ENCODE data around the gene MRPS12.
A peak's percentile ranks its signal among the peaks of the same experiment; 100 is the strongest.

The MRPS12 gene

DNA sequence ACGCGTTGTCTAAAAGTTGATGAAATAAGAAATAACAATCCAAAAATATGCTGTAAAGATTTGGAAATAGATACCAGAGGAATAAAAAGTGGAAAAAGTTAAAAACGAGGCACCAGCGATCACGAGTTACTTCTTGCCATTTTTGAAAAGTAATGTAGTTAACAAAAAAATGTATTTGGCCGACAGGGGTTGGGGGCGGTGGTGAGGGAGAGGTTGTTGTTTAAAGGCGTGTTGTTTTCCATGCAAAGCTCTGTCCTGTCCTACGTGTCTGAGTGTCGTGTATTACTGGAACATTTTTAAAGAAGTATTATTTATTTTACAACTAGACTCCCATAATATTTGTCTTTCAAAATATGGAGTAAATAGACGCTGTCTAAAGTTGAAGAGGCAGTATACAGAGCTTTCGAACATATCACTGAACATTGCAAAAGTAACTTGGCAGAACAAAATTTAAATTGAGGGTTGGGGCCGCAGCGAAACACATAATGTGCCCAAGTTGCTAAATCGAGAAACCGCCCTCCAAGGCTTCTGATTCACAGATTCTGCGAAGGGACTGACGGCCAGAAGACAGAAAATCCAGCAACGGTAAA, 44.0 kb downstream of the MRPS12 start:
- DNase-seq: peak in 4 of 56 donors; percentile 13 to 30 (median 24)

DNA sequence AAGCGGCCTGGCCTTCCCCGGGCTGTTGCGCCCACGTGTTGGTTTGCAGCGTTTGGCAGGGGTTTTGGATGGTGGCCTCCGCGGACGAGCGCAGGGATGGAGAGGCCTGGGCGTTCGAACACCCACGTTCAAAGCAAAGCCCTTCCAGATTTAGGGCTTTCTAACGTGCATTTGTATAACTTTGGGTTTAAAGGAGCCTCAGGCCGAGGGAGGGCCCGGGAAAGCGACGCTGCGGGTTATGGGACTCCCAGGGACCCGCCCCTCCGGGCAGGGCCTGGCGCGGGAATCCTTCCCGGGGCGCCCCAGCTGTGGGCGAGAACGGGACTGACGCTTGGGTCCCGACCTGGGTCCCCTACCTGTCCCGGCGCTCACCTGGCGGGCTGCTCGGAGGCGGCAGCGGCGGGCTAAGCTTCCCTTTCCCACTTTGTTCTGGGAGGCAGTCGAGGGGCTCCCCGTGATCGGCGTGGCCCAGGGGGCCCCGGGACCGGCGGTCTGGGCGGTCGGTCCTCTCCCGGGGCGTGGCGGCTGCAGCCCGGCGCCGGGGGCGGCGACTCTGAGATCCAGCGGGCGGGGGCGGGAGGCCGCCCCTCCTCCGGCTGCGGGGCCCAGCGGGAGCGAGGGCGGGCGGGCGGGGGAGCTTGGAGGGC, 44.6 kb downstream of the MRPS12 start, which contains the start of gene FBXO17:
Gene FBXO17 (minus strand): TSS at position 529 of the 647 bp plus-strand sequence. CDS start 25,423 bp downstream, outside the sequence.
- DNase-seq: peak in 36 of 56 donors; percentile 6 to 67 (median 34)

DNA sequence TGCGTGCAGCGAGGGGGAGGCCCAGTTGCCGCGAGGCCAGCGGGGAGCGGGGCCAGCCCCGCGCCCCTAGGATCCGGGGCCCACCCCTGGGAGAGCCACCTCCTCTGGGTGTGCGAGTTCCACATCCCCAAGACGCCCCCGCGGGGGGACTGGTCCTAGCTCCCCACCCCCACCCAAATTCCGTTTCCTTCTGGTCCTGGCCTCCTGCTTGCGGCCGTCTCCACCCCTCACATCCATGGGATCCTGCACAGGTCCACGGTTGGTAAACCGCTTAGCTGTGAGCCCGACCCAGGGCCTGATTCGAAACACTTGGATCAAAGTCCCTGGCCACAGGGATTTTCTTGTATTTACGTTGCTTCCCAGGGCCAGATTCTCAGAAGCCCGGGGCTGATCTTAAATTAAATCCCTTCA, 45.1 kb downstream of the MRPS12 start:
- DNase-seq: peak in 8 of 56 donors; percentile 23 to 50 (median 37)

DNA sequence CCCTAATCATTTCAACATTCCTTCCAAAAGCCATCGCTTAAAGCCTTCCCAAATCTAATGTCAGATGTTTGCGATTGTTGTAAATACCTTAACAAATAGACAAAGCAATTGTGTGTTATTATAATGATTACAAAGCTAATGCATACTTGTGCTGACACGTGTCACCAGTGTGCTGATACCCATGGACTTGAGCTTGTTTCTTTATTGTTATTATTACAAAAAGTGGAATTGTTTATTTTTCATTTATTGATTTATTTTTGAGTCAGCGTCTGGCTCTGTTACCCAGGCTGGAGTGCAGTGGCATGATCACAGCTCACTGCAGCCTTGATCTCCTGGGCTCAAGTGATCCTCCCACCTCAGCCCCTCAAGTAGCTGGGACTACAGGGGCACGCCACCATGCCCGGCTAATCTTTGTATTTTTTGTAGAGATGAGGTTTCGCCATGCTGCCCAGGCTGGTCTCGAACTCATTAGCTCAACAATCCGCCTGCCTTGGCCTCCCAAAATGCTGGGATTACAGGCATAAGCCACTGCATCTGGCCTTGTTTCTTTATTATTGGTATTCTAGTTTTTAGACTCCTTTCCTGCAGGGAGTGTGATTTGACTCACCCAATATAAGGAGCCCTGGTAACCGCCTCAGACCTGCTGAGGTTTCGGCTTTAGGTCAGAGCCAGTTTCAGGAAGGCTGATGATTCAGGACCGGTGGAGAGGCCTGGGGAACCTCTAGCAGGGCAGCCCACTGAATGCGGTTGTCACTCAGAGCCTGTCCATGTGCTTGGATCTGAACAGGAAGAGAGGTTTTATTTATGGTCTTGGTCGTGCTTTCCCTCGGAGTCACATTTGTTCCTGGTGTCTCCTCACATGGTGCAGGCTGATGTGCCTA, 46.9 kb downstream of the MRPS12 start:
- DNase-seq: peak in 1 of 56 donors; percentile 5

DNA sequence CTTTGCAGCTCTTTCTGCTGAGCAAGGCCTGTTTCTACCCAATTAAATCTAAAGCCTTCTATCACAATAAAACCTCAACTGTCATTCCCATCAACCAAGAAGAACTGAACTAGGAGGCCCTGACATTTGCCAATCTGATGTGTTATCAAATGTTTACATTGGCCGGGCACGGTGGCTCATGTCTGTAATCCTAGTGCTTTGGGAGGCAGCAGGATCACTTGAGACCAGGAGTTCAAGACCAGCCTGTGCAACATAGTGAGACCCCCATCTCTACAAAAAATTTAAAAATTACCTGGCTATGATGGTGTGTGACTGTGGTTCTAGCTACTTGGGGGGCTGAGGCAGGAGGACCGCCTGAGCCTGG, 47.6 kb downstream of the MRPS12 start:
- DNase-seq: no peak

DNA sequence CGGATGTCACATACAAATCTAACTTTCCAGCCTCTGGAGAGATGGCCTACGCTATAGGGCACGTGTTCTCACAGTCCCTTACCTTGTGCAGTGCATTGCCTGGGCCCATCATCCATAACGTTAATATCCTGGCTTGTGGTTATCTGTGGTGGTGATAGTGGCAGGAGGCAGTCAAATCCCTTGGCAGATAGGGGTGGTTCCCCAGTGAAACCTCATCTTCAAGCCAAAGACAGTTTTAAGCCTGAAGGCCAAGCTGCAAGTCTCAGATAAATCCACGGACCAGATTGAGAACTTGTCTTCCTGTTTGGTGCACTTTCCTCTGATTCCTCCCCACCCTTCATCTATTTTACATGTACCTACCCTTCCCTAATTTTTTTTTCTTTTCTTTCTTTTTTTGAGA, 49.1 kb downstream of the MRPS12 start:
- no peak for DNase-seq

DNA sequence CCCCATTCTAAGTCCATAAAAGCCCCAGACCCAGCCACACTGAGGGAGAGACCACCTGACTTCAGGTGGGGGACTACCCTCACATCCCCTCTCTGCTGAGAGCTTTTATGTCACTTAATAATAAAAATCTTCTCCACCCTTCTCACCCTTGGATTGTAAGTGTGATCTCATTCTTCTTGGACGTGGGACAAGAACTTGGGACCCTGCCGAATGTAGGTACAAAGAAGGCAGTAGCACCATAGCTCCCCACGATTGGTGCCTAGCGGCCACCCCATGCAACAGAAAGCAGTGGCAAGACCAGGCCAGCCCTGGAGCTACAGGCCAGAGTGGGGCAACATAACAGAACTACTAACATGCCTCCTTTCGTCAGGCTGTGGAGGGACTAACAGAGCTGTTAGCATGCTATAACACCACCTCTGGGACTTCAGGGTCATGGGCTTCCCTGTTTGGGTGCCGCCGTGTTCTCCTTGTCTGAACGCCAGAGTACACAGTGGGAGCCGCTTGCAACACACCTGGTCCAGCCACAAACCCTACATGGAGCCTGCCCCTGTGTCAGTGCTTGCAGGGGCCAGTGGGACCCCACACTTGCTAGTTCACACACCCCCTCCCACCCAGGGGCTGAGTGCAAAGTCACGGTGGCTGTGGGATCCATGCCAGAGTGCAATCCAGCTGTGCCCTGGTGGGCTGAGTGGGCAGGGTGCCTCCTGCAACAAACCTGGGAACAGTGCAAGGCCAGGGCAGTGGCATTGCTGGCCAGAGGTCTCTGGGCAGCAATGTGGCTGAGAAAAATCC, 50.0 kb downstream of the MRPS12 start:
- DNase-seq: no peak

Measured in amygdala (tissue), 56 donors.